Measurements from ENCODE around the gene VPS37B.

The VPS37B gene

DNA sequence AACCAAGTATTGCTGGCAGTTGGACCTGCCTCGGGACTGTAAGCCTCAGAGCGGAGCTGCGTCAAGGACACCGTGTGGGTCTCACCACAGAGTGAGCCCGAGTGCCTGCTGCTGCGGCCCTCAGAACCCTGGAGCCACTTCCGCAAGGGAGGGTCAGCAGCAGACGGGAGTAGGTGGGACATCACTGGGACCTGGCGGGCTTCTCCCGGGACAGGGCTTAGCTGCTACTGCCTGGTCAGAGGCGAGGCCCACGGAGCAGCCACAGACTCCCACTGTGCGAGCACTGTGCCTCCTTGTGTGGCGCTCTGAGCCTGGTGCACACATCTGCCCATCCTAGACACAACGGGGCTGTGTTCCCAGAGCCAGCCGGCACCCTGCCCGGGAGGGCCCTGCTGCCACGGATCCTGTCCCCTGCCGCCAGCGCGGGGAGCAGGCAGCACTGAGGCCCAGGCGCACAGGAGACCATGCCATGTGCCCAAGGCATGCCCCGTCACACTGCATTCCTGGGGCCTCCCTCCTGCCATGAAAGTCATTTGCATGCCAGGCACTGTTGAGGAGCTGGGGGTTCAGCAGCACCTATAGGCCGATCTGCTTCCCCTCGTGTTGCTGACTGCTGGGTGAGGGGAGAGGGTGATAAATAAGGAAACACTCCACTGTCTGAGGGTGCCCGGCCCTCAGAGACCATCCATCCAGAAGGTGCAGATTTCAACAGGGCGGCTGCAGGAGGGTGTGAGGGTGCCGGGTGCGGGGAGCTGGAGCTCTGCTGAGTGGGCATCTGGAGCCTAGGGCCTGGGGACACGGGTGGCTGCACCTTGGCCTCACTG, 50.7 kb downstream of the VPS37B start:
- DNase-seq (ENCODE audit: low spot score) = no peak
- in situ Hi-C loops (cut with MboI; ENCODE audit: low pct_unique_long_range_greater_than_20kb, low sequenced_read_pairs, unreplicated experiment) = loop anchor here (25.0 kb wide), 1 partner anchor 392 kb away; the partner anchor contains the start of genes MPHOSPH9 and MTRFR
- TF ChIP-seq, protein P1, sequence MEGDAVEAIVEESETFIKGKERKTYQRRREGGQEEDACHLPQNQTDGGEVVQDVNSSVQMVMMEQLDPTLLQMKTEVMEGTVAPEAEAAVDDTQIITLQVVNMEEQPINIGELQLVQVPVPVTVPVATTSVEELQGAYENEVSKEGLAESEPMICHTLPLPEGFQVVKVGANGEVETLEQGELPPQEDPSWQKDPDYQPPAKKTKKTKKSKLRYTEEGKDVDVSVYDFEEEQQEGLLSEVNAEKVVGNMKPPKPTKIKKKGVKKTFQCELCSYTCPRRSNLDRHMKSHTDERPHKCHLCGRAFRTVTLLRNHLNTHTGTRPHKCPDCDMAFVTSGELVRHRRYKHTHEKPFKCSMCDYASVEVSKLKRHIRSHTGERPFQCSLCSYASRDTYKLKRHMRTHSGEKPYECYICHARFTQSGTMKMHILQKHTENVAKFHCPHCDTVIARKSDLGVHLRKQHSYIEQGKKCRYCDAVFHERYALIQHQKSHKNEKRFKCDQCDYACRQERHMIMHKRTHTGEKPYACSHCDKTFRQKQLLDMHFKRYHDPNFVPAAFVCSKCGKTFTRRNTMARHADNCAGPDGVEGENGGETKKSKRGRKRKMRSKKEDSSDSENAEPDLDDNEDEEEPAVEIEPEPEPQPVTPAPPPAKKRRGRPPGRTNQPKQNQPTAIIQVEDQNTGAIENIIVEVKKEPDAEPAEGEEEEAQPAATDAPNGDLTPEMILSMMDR (IDR thresholded peaks at IDR 0.05; ENCODE audit: extremely low read depth, insufficient read depth, missing control alignments) = no peak

DNA sequence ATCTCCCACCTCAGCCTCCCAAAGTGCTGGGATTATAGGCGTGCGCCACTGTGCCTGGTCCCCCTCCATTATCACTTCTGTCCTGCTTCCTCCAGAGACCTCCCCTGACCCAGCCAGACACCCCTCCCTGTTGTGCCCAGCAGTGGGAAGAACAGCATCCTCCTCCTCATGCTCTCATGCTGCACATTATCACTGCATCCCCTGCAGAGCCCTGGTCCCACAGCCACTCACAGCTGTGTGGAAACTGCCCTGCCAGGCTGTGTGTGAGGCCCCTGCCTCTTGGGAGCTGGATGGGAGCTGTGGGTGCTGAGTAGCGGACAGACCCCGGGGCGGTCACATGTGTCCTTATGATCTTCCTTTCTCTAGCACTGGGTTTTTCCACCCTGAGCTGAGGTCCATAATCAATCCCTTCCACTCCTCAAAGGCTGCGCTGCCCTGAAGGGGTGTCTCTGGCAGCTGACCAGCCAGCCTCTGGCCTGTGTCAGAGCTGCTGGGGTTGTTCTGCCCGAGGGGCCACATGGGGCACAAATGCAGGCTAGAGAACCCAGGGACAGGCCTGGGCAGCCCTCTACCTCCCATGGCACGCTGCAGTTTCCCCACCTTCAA, 51.5 kb downstream of the VPS37B start:
- DNase-seq (ENCODE audit: low spot score) = no peak
- in situ Hi-C loops (cut with MboI; ENCODE audit: low pct_unique_long_range_greater_than_20kb, low sequenced_read_pairs, unreplicated experiment) = loop anchor here (25.0 kb wide), 1 partner anchor 393 kb away; the partner anchor contains the start of genes MPHOSPH9 and MTRFR

DNA sequence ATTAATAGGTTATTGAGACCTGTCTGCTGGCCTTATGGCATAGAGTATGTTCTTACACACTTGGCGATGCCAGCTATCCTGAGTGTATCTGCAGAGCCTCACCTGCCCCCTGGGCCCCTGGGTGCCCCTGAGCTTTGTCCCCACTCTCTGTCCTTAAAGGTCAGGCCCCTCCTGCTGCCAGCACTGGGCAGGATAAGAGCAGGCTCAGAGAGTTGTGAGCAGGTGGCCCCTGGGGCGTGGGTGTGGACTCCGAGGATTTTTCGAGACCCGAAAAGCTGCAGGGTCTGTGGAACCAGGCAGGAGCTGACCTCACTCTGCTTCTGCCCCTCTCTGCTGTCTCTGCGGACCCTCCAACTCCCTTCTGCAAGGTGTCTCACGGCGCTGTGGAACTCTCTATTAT, 52.5 kb downstream of the VPS37B start:
- TF ChIP-seq, protein P1 (IDR thresholded peaks at IDR 0.05; ENCODE audit: extremely low read depth, insufficient read depth, missing control alignments) = no peak
- no peak for DNase-seq (ENCODE audit: low spot score)
- in situ Hi-C loops (cut with MboI; ENCODE audit: low pct_unique_long_range_greater_than_20kb, low sequenced_read_pairs, unreplicated experiment) = loop anchor here (25.0 kb wide), 1 partner anchor 394 kb away; the partner anchor contains the start of genes MPHOSPH9 and MTRFR

More for the DNA sequence above, 51.5 kb downstream of the VPS37B start:
- TF ChIP-seq, protein P1 (IDR thresholded peaks at IDR 0.05; ENCODE audit: extremely low read depth, insufficient read depth, missing control alignments) = no peak

DNA sequence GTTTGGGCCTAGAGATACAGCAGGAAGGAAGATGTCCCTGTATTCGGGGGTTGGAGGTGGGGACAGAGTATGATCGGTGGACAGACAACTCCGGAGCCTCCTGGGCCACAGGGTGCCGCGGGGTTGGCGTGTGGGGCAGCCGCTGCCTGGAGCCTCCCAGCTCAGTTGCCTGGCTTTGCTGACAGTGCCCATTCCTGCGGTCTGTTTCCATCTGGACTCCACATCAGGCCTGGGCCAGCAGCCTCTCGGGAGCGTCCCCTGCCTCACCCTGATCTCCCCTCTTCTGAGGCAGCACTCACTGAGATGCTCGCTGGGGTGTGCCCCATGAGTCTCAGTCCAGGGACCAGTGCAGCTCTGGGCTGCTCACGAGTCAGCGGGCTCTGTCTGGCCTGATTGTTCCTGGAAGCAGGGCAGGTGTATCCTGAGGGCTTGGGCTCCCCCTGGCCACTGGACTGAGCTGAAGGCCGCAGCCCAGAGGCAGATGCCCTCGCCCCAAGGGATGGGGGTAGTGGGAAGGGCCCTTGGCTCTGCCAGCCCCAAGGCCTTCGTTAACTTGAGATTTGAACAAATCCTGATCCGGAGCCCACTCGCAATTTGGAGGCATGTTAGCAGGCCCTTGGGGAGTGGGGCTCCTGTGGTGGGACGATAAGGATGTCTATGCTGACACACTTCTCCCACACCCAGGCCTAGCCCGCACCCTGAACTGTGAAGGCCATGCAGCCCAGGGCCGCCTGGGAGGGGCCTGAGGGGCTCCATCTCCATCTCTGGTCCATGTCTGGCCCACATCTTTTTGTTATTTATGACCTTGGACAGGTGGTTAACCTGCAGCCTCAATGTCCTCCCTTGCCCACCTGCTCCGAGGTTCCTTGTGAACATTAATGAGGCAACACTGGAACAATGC, 53.2 kb downstream of the VPS37B start:
- DNase-seq (ENCODE audit: low spot score) = no peak
- TF ChIP-seq, protein P1 (IDR thresholded peaks at IDR 0.05; ENCODE audit: extremely low read depth, insufficient read depth, missing control alignments) = no peak
- in situ Hi-C loops (cut with MboI; ENCODE audit: low pct_unique_long_range_greater_than_20kb, low sequenced_read_pairs, unreplicated experiment) = loop anchor here (25.0 kb wide), 1 partner anchor 395 kb away; the partner anchor contains the start of genes MPHOSPH9 and MTRFR

DNA sequence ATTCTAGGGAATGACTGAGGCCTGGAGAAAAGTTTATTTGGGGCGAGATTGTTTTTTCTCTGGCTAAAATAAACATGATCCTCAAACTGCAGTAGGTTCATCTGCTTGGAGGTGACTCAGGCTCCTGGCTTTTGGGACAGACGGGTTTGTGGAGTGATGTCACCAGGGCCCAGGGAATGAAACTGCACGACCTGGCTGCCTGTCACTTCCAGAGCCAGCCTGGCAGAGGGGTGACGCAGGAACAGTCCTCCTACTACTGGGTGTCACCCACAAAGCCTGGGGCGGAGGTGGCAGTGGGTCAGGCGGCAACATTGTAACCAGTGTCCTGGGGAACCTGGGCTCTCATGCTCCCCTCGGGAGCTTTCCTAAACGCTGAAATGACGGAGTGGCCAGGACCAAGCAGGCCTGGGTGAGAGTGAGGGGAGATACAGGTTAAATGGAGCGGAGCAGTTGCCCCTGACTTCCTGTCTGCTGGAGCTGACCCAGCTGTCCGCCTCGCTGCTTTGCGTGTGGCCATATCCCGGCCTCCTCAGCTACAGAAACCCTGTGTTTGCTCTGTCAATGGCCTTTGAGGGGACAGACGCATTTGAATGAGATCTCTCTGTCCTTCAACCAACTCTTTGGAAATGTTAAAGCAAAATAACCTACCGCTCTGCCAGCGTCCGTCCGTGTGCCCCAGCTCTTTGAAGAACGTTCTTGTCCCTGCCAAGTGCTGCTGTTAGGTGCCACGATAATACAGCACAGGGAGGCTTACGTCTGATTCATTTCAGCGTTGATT, 54.2 kb downstream of the VPS37B start:
- no peak for DNase-seq (ENCODE audit: low spot score)
- TF ChIP-seq, protein P1 (IDR thresholded peaks at IDR 0.05; ENCODE audit: extremely low read depth, insufficient read depth, missing control alignments) = no peak
- in situ Hi-C loops (cut with MboI; ENCODE audit: low pct_unique_long_range_greater_than_20kb, low sequenced_read_pairs, unreplicated experiment) = loop anchor here (25.0 kb wide), 1 partner anchor 396 kb away; the partner anchor contains the start of genes MPHOSPH9 and MTRFR
